ENCODE measurements around the gene CEP104.

CEP104 gene

GRCh38 chr1:3834701-3835100 is 22.3 kb downstream of the CEP104 start:
- CTCF ChIA-PET, result no interaction called here
- no peak for DNase-seq (ENCODE audit: extremely low spot score)
- POLR2A ChIA-PET, result no interaction called here
- TF ChIP-seq SUZ12 (IDR thresholded peaks at IDR 0.05) (no peak), FOXA1 (IDR thresholded peaks at IDR 0.05) (no peak), L3MBTL2 (conservative IDR thresholded peaks at IDR 0.05) (no peak), ELF4 (IDR thresholded peaks at IDR 0.05) (no peak), BHLHE40 (IDR thresholded peaks at IDR 0.05; ENCODE audit: borderline replicate concordance) (no peak), FOXM1 (IDR thresholded peaks at IDR 0.05; ENCODE audit: borderline replicate concordance) (no peak), ARNT (IDR thresholded peaks at IDR 0.05) (no peak), TARDBP (IDR thresholded peaks at IDR 0.05) (no peak), PKNOX1 (IDR thresholded peaks at IDR 0.05) (no peak), SP1 (IDR thresholded peaks at IDR 0.05) (no peak), HDGF (IDR thresholded peaks at IDR 0.05; ENCODE audit: borderline replicate concordance) (no peak), CTBP1 (IDR thresholded peaks at IDR 0.05; ENCODE audit: borderline replicate concordance) (no peak), NFRKB (IDR thresholded peaks at IDR 0.05) (no peak), FOXK2 (IDR thresholded peaks at IDR 0.05) (no peak), LEF1 (IDR thresholded peaks at IDR 0.05; ENCODE audit: borderline replicate concordance) (no peak), ZNF384 (IDR thresholded peaks at IDR 0.05) (no peak)

GRCh38 chr1:3831689-3832088 is 25.3 kb downstream of the CEP104 start:
- ChIA-PET POLR2A (no interaction called here), CTCF (no interaction called here)
- TF ChIP-seq PKNOX1 (IDR thresholded peaks at IDR 0.05), result no peak
- TF ChIP-seq LEF1 (IDR thresholded peaks at IDR 0.05; ENCODE audit: borderline replicate concordance), result no peak
- no peak for TF ChIP-seq TARDBP (IDR thresholded peaks at IDR 0.05)
- no peak for TF ChIP-seq NFRKB (IDR thresholded peaks at IDR 0.05)
- no peak for TF ChIP-seq SUZ12 (IDR thresholded peaks at IDR 0.05)
- TF ChIP-seq HDGF (IDR thresholded peaks at IDR 0.05; ENCODE audit: borderline replicate concordance), result no peak
- TF ChIP-seq FOXA1 (IDR thresholded peaks at IDR 0.05), result no peak
- no peak for TF ChIP-seq SP1 (IDR thresholded peaks at IDR 0.05)
- no peak for TF ChIP-seq FOXM1 (IDR thresholded peaks at IDR 0.05; ENCODE audit: borderline replicate concordance)
- TF ChIP-seq ELF4 (IDR thresholded peaks at IDR 0.05), result no peak
- TF ChIP-seq L3MBTL2 (conservative IDR thresholded peaks at IDR 0.05), result no peak
- TF ChIP-seq BHLHE40 (IDR thresholded peaks at IDR 0.05; ENCODE audit: borderline replicate concordance), result no peak
- TF ChIP-seq ARNT (IDR thresholded peaks at IDR 0.05), result no peak
- no peak for DNase-seq (ENCODE audit: extremely low spot score)

- CTCF ChIA-PET, result interaction anchor here (0.9 kb wide), 1 partner anchor 26 kb away, joined by 3 read pairs; no protein-coding TSS in a partner anchor
- no peak for TF ChIP-seq LEF1 (IDR thresholded peaks at IDR 0.05; ENCODE audit: borderline replicate concordance)
- TF ChIP-seq CTBP1 (IDR thresholded peaks at IDR 0.05; ENCODE audit: borderline replicate concordance), result no peak
- TF ChIP-seq ARNT (IDR thresholded peaks at IDR 0.05), result no peak
- TF ChIP-seq FOXM1 (IDR thresholded peaks at IDR 0.05; ENCODE audit: borderline replicate concordance), result no peak
- TF ChIP-seq BHLHE40 (IDR thresholded peaks at IDR 0.05; ENCODE audit: borderline replicate concordance), result no peak
- TF ChIP-seq ZNF384 (IDR thresholded peaks at IDR 0.05), result no peak
- TF ChIP-seq ELF4 (IDR thresholded peaks at IDR 0.05), result no peak
- TF ChIP-seq HDGF (IDR thresholded peaks at IDR 0.05; ENCODE audit: borderline replicate concordance), result no peak
- no peak for TF ChIP-seq TARDBP (IDR thresholded peaks at IDR 0.05)
- TF ChIP-seq SUZ12 (IDR thresholded peaks at IDR 0.05), result no peak
- TF ChIP-seq SP1 (IDR thresholded peaks at IDR 0.05), result no peak
- TF ChIP-seq L3MBTL2 (conservative IDR thresholded peaks at IDR 0.05), result no peak
- no peak for TF ChIP-seq NFRKB (IDR thresholded peaks at IDR 0.05)
- TF ChIP-seq FOXA1 (IDR thresholded peaks at IDR 0.05), result no peak
- no peak for TF ChIP-seq PKNOX1 (IDR thresholded peaks at IDR 0.05)
- TF ChIP-seq FOXK2 (IDR thresholded peaks at IDR 0.05), result no peak
- DNase-seq (ENCODE audit: extremely low spot score), result no peak
- POLR2A ChIA-PET, result no interaction called here
Observed at GRCh38 chr1:3828391-3828790, 28.6 kb downstream of the CEP104 start.

GRCh38 chr1:3827813-3828307 is 29.2 kb downstream of the CEP104 start:
- ChIA-PET POLR2A (no interaction called here), CTCF (no interaction called here)
- TF ChIP-seq PKNOX1 (IDR thresholded peaks at IDR 0.05) (no peak), LEF1 (IDR thresholded peaks at IDR 0.05; ENCODE audit: borderline replicate concordance) (no peak), SUZ12 (IDR thresholded peaks at IDR 0.05) (no peak), TARDBP (IDR thresholded peaks at IDR 0.05) (no peak), HDGF (IDR thresholded peaks at IDR 0.05; ENCODE audit: borderline replicate concordance) (no peak), FOXA1 (IDR thresholded peaks at IDR 0.05) (no peak), ARNT (IDR thresholded peaks at IDR 0.05) (no peak), FOXM1 (IDR thresholded peaks at IDR 0.05; ENCODE audit: borderline replicate concordance) (no peak), FOXK2 (IDR thresholded peaks at IDR 0.05) (no peak), BHLHE40 (IDR thresholded peaks at IDR 0.05; ENCODE audit: borderline replicate concordance) (no peak), NFRKB (IDR thresholded peaks at IDR 0.05) (no peak), SP1 (IDR thresholded peaks at IDR 0.05) (no peak)
- no peak for DNase-seq (ENCODE audit: extremely low spot score)

- POLR2A ChIA-PET, result no interaction called here
- CTCF ChIA-PET, result no interaction called here
- TF ChIP-seq ELF4 (IDR thresholded peaks at IDR 0.05), result no peak
- no peak for TF ChIP-seq ZNF384 (IDR thresholded peaks at IDR 0.05)
- TF ChIP-seq NFRKB (IDR thresholded peaks at IDR 0.05), result no peak
- TF ChIP-seq L3MBTL2 (conservative IDR thresholded peaks at IDR 0.05), result no peak
- TF ChIP-seq FOXK2 (IDR thresholded peaks at IDR 0.05), result no peak
- TF ChIP-seq SP1 (IDR thresholded peaks at IDR 0.05), result no peak
- TF ChIP-seq PKNOX1 (IDR thresholded peaks at IDR 0.05), result no peak
- TF ChIP-seq FOXM1 (IDR thresholded peaks at IDR 0.05; ENCODE audit: borderline replicate concordance), result no peak
- TF ChIP-seq FOXA1 (IDR thresholded peaks at IDR 0.05), result no peak
- TF ChIP-seq LEF1 (IDR thresholded peaks at IDR 0.05; ENCODE audit: borderline replicate concordance), result no peak
- no peak for TF ChIP-seq HDGF (IDR thresholded peaks at IDR 0.05; ENCODE audit: borderline replicate concordance)
- no peak for TF ChIP-seq TARDBP (IDR thresholded peaks at IDR 0.05)
- TF ChIP-seq SUZ12 (IDR thresholded peaks at IDR 0.05), result no peak
- TF ChIP-seq ARNT (IDR thresholded peaks at IDR 0.05), result no peak
- no peak for TF ChIP-seq CTBP1 (IDR thresholded peaks at IDR 0.05; ENCODE audit: borderline replicate concordance)
- no peak for TF ChIP-seq BHLHE40 (IDR thresholded peaks at IDR 0.05; ENCODE audit: borderline replicate concordance)
- no peak for DNase-seq (ENCODE audit: extremely low spot score)
Observed at GRCh38 chr1:3825356-3825755, 31.7 kb downstream of the CEP104 start.
